Panc1 (cell line): ENCODE data around the gene POU2AF3.

Experiments used
- POLR2AphosphoS5 ChIP-seq: IDR thresholded peaks from 2 replicates; pipeline ENCODE4 v1.6.1; 2012; ENCODE audit warnings: mild to moderate bottlenecking, low read depth, low read length, moderate library complexity
- SIN3A ChIP-seq: IDR thresholded peaks from 2 replicates; pipeline ENCODE4 v1.6.1; 2012; ENCODE audit warnings: low read depth, mild to moderate bottlenecking, low read length, moderate library complexity, borderline replicate concordance; ENCODE audit not compliant: insufficient read depth
- TF ChIP-seq, protein P1 (sequence below): fragments of 450-650 bp; IDR thresholded peaks from 2 replicates; pipeline ENCODE4 v1.5.1; 2017; ENCODE audit warnings: mild to moderate bottlenecking
- TF ChIP-seq, protein P2 (sequence below), 2 experiments: IDR thresholded peaks; 2 replicates each; pipeline ENCODE4 v1.6.1; 2011 to 2012; ENCODE audit warnings: low read depth in 2 of 2, control low read depth in 1 of 2, low read length in 1 of 2, mild to moderate bottlenecking in 1 of 2, moderate library complexity in 1 of 2; ENCODE audit not compliant: insufficient read depth in 1 of 2

DNA sequence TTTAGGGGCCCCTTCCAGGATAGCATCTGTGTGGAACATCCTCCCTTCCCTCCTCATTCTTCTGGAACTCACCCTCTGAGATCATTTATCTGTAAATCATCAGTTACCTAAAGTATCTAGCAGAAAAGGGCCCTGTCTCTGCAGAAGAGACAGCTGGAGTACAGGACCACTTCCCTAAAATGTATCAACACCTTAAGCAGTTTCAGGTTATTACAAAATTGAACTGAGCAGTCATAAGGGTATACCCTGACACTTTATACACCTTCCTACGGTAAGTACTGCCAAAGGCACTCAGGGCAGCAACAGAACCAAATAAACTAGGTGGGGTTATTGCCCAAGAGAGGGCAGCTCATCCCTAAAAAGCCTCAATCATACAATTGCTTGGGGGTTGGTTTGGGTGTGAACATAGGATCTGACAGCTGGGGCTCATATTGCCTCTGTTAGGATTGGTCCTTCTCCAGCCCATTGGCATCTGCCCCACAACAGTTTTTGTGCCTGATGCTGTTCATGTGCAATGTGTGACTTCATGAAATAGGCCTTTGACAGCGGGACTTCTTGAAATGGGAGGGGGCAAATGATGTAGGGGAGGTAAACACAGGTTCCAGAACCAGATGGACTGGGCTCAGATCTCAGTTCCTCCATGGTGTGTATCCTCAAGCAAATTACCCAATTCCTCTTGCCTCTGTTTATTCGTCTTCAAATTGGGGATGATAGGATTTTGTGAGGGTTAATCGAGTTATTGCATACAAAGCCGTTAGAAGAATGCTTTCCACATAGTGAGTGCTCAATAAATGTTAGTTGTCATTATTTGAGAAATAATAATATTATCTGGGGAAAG is 2.9 kb downstream of the POU2AF3 start:
- TF ChIP-seq, protein P1, sequence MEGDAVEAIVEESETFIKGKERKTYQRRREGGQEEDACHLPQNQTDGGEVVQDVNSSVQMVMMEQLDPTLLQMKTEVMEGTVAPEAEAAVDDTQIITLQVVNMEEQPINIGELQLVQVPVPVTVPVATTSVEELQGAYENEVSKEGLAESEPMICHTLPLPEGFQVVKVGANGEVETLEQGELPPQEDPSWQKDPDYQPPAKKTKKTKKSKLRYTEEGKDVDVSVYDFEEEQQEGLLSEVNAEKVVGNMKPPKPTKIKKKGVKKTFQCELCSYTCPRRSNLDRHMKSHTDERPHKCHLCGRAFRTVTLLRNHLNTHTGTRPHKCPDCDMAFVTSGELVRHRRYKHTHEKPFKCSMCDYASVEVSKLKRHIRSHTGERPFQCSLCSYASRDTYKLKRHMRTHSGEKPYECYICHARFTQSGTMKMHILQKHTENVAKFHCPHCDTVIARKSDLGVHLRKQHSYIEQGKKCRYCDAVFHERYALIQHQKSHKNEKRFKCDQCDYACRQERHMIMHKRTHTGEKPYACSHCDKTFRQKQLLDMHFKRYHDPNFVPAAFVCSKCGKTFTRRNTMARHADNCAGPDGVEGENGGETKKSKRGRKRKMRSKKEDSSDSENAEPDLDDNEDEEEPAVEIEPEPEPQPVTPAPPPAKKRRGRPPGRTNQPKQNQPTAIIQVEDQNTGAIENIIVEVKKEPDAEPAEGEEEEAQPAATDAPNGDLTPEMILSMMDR: no peak
- no peak for TF ChIP-seq POLR2AphosphoS5
- TF ChIP-seq, protein P2, sequence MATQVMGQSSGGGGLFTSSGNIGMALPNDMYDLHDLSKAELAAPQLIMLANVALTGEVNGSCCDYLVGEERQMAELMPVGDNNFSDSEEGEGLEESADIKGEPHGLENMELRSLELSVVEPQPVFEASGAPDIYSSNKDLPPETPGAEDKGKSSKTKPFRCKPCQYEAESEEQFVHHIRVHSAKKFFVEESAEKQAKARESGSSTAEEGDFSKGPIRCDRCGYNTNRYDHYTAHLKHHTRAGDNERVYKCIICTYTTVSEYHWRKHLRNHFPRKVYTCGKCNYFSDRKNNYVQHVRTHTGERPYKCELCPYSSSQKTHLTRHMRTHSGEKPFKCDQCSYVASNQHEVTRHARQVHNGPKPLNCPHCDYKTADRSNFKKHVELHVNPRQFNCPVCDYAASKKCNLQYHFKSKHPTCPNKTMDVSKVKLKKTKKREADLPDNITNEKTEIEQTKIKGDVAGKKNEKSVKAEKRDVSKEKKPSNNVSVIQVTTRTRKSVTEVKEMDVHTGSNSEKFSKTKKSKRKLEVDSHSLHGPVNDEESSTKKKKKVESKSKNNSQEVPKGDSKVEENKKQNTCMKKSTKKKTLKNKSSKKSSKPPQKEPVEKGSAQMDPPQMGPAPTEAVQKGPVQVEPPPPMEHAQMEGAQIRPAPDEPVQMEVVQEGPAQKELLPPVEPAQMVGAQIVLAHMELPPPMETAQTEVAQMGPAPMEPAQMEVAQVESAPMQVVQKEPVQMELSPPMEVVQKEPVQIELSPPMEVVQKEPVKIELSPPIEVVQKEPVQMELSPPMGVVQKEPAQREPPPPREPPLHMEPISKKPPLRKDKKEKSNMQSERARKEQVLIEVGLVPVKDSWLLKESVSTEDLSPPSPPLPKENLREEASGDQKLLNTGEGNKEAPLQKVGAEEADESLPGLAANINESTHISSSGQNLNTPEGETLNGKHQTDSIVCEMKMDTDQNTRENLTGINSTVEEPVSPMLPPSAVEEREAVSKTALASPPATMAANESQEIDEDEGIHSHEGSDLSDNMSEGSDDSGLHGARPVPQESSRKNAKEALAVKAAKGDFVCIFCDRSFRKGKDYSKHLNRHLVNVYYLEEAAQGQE (IDR thresholded peaks at IDR 0.05; ENCODE audit: insufficient read depth in 1 of 2, low read depth in 2 of 2, low read length in 1 of 2): no peak
- TF ChIP-seq SIN3A: no peak
